Caco-2 (cell line): ENCODE data around the gene ZDHHC17. TPM values are rescaled to one million over a fixed set of nuclear protein-coding genes. Genes with fewer than 3 reads are reported as not detected.

Source experiments
- BruUV-seq: library from RNA; stranded (reverse); fragments of 400-500 nt; replicated peaks from 2 replicates; lab custom pipeline; 2021; lab: Mats Ljungman, UMichigan
- CTCF ChIA-PET: fragments of 300-600 bp; sonication (Branson Sonifier 250); formaldehyde crosslinking; loops from one replicate; lab custom pipeline; 2022; ENCODE audit warnings: antibody characterized with exemption; lab: Charles Lee
- POLR2A ChIA-PET: fragments of 300-600 bp; sonication (Branson Sonifier 250); formaldehyde crosslinking; loops from one replicate; lab custom pipeline; 2022; ENCODE audit warnings: antibody characterized with exemption; lab: Charles Lee
- DNase-seq, 2 experiments: peaks; one replicate each; pipeline versions ENCODE4 v3.0.0 to v3.0.0-alpha.2; 2020 to 2022
- H3K27me3 ChIP-seq: replicated peaks from 2 replicates; pipeline ENCODE4 v1.6.0; 2011; ENCODE audit warnings: low read length; ENCODE audit not compliant: control insufficient read depth, insufficient read depth
- H3K36me3 ChIP-seq: 2 replicates; pipeline ENCODE4 v1.5.1; 2011; ENCODE audit warnings: low read length; ENCODE audit not compliant: control insufficient read depth, insufficient read depth
- H3K4me1 ChIP-seq: fragments of 250-450 bp; sonication (Bioruptor Pico); 2 replicates; pipeline ENCODE4 v1.5.1; 2020; ENCODE audit warnings: mild to moderate bottlenecking
- H3K4me3 ChIP-seq: 2 replicates; pipeline ENCODE4 v1.5.1; 2011; ENCODE audit warnings: low read depth, mild to moderate bottlenecking, control low read depth, low read length
- H3K9me3 ChIP-seq: fragments of 250-450 bp; sonication (Bioruptor Pico); 2 replicates; pipeline ENCODE4 v1.5.1; 2020; ENCODE audit warnings: mild to moderate bottlenecking, moderate library complexity
- H3K27ac Mint-ChIP-seq: one replicate; pipeline ENCODE4 v1.8.0; 2022; ENCODE audit warnings: mixed read lengths; ENCODE audit not compliant: unreplicated experiment
- H3K27me3 Mint-ChIP-seq: one replicate; pipeline ENCODE4 v1.8.0; 2022; ENCODE audit warnings: mixed read lengths; ENCODE audit not compliant: insufficient read depth, unreplicated experiment
- H3K36me3 Mint-ChIP-seq: one replicate; pipeline ENCODE4 v1.8.0; 2022; ENCODE audit warnings: mild to moderate bottlenecking, mixed read lengths; ENCODE audit not compliant: insufficient read depth, unreplicated experiment
- H3K4me1 Mint-ChIP-seq: one replicate; pipeline ENCODE4 v1.8.0; 2022; ENCODE audit warnings: low read depth, mixed read lengths; ENCODE audit not compliant: unreplicated experiment
- H3K4me3 Mint-ChIP-seq: one replicate; pipeline ENCODE4 v1.8.0; 2022; ENCODE audit warnings: mild to moderate bottlenecking, moderate library complexity, mixed read lengths; ENCODE audit not compliant: unreplicated experiment
- H3K9me3 Mint-ChIP-seq: one replicate; pipeline ENCODE4 v1.8.0; 2022; ENCODE audit warnings: mixed read lengths; ENCODE audit not compliant: unreplicated experiment
- CTCF ChIP-seq, 2 experiments: fragments of 200-600 bp in 1 of 2; IDR thresholded peaks; 1 replicate in 1 of 2; 2 replicates in 1 of 2; pipeline versions ENCODE4 v1.5.1 to v1.8.0; 2011 to 2022; ENCODE audit warnings: antibody characterized with exemption in 1 of 2, control low read depth in 1 of 2, inconsistent platforms in 1 of 2, low read depth in 1 of 2, low read length in 1 of 2, mild to moderate bottlenecking in 1 of 2, moderate library complexity in 1 of 2; ENCODE audit not compliant: insufficient read depth in 1 of 2, severe bottlenecking in 1 of 2, unreplicated experiment in 1 of 2
- intact Hi-C: fragments of 100-400 bp; cut with micrococcal nuclease; formaldehyde crosslinking; loops from one replicate; pipeline ENCODE4 v1.10.0; 2022; ENCODE audit not compliant: unreplicated experiment
- total RNA-seq: library from RNA; stranded (reverse); gene quantifications from 2 replicates; pipeline ENCODE4 v1.2.3, GENCODE V29; 2022

The ZDHHC17 gene
- total RNA-seq, 1 experiment from 2014 or later, result 32.2 TPM

DNA sequence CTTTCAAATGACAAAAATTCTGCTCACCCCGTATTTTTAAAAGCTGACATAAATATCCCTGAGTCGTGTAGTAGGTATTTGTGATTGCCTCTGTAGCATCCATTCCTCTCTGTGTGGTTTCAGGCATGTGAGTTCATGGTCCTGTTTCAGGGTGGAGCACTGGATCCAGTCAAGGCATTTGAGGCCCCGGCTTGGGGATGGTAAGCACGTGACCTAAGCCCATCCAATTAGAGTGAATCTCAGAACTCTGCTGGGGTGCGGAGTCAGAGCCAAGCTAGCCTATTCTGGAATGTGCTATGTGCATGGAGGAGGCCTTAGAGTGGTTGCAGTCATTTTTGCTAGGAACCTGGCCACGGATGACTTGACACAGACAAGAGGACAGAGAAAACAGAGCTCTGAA is 119.2 kb downstream of the ZDHHC17 start:
- H3K9me3 Mint-ChIP-seq, result no peaks in the 10 kb centered on the region
- Histone ChIP-seq H3K36me3 (no peaks in the 10 kb centered on the region), H3K27me3 (no peaks in the 10 kb centered on the region), H3K4me1 (no peaks in the 10 kb centered on the region), H3K4me3 (no peak overlapping the region), H3K9me3 (no peaks in the 10 kb centered on the region)
- ChIA-PET POLR2A (no interaction called here), CTCF (no interaction called here)
- no TSS peak for BruUV-seq
- no peaks in the 10 kb centered on the region for H3K27me3 Mint-ChIP-seq
- DNase-seq, result no peak
- no peak overlapping the region for H3K27ac Mint-ChIP-seq
- no peak for TF ChIP-seq CTCF (IDR thresholded peaks at IDR 0.05; ENCODE audit: insufficient read depth in 1 of 2, low read depth in 1 of 2, low read length in 1 of 2, severe bottlenecking in 1 of 2, unreplicated experiment in 1 of 2)
- H3K4me3 Mint-ChIP-seq, result no peak overlapping the region
- peaks cover 14% of the 10 kb centered on the region for H3K36me3 Mint-ChIP-seq
- H3K4me1 Mint-ChIP-seq, result no peaks in the 10 kb centered on the region
- intact Hi-C loops, result no loop called here

GRCh38 chr12:76883811-76884210 is 119.9 kb downstream of the ZDHHC17 start:
- no peak for TF ChIP-seq CTCF (IDR thresholded peaks at IDR 0.05; ENCODE audit: insufficient read depth in 1 of 2, low read depth in 1 of 2, low read length in 1 of 2, severe bottlenecking in 1 of 2, unreplicated experiment in 1 of 2)
- POLR2A ChIA-PET, result no interaction called here

GRCh38 chr12:76888775-76889174 is 124.9 kb downstream of the ZDHHC17 start:
- Histone ChIP-seq H3K4me3 (no peak overlapping the region), H3K27me3 (no peaks in the 10 kb centered on the region), H3K36me3 (no peaks in the 10 kb centered on the region), H3K9me3 (no peaks in the 10 kb centered on the region; the same call in 1 of the 2 replicates), H3K4me1 (no peaks in the 10 kb centered on the region)
- no peak for TF ChIP-seq CTCF (IDR thresholded peaks at IDR 0.05; ENCODE audit: insufficient read depth in 1 of 2, low read depth in 1 of 2, low read length in 1 of 2, severe bottlenecking in 1 of 2, unreplicated experiment in 1 of 2)
- Mint-ChIP-seq H3K4me1 (no peaks in the 10 kb centered on the region), H3K36me3 (no peaks in the 10 kb centered on the region), H3K9me3 (no peaks in the 10 kb centered on the region), H3K27ac (no peak overlapping the region), H3K27me3 (no peaks in the 10 kb centered on the region), H3K4me3 (no peak overlapping the region)
- BruUV-seq, result no TSS peak
- DNase-seq, result no peak
- intact Hi-C loops, result no loop called here
- ChIA-PET POLR2A (no interaction called here), CTCF (no interaction called here)

More at GRCh38 chr12:76883811-76884210, 119.9 kb downstream of the ZDHHC17 start:
- Histone ChIP-seq H3K36me3 (no peaks in the 10 kb centered on the region), H3K4me1 (no peaks in the 10 kb centered on the region), H3K4me3 (no peak overlapping the region), H3K27me3 (no peaks in the 10 kb centered on the region), H3K9me3 (no peaks in the 10 kb centered on the region)
- Mint-ChIP-seq H3K9me3 (no peaks in the 10 kb centered on the region), H3K27me3 (no peaks in the 10 kb centered on the region), H3K27ac (no peak overlapping the region), H3K4me1 (no peaks in the 10 kb centered on the region), H3K4me3 (no peak overlapping the region), H3K36me3 (peaks cover 8% of the 10 kb centered on the region)
- no peak for DNase-seq
- CTCF ChIA-PET, result no interaction called here
- intact Hi-C loops, result no loop called here
- BruUV-seq, result no TSS peak
